HG03378 (cell line): ENCODE results near the gene CDC42SE2.
"Not testable (repeated sequence)": the region's sequence is repeated elsewhere in the genome, so short reads cannot be mapped to it uniquely, and the experiment has no call there.

Source experiments
- ATAC-seq: cut with Tn5 transposase; IDR thresholded peaks from one replicate; pipeline ENCODE4 v1.9.1; 2021; ENCODE audit warnings: mild to moderate bottlenecking, moderate library complexity; ENCODE audit not compliant: unreplicated experiment

The CDC42SE2 gene

GRCh38 chr5:131277447-131277846 lies 13.6 kb downstream of the CDC42SE2 start:
- no peak for ATAC-seq

GRCh38 chr5:131277875-131278740 lies 14.3 kb downstream of the CDC42SE2 start:
- ATAC-seq: no peak

DNA sequence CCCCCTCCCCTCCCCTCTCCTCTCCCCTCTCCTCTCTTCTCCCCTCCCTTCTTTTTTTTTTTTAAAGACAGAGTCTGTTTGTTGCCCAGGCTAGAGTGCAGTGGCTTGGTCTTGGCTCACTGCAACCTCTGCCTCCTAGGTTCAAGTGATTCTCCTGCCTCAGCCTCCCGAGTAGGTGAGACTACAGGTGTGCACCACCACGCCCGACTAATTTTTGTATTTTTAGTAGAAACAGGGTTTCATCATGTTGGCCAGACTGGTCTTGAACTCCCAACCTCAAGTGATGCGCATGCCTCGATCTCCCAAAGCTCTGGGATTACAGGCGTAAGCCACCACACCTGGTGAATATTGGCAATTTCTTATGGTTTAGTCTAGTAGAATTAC lies 14.9 kb downstream of the CDC42SE2 start:
- not testable (repeated sequence) for ATAC-seq

GRCh38 chr5:131279204-131279603 lies 15.4 kb downstream of the CDC42SE2 start:
- ATAC-seq: peak; percentile 27

GRCh38 chr5:131280417-131280816 lies 16.6 kb downstream of the CDC42SE2 start:
- ATAC-seq: no peak

DNA sequence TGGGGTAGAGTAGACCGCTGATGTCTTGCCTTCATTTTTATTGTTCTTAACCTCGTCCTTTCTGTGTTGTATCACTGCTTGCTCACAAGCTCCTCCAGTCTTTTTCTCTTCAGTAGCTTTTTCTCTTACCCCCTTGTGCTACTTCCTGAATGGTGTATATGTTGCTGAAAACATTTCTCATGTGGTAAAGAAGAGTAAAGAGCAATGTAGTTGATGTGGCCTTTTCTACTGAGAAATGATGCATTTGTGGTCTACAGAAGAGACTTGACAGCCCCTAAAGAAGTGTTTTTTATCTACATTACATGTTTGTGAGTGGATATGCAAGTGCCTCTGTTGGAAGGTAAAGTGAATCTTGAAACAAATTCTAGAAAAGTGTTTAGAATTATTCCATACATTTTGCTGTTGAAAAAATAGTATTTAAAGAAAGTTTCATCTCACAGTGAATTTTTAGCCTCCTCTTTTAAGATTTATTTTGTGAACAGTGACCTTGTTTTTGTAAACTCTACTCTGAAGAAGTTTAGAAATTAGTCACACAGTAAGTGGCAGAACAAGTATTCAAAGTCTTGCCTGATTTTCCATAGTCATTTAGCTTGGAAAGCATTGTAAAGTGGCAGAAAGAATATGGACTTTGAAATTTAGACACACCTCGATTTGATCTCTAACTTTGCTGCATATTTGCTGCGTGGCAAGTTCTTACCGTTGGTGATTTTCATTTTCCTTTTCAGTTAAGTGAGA lies 17.4 kb downstream of the CDC42SE2 start:
- ATAC-seq: peak; percentile 47

DNA sequence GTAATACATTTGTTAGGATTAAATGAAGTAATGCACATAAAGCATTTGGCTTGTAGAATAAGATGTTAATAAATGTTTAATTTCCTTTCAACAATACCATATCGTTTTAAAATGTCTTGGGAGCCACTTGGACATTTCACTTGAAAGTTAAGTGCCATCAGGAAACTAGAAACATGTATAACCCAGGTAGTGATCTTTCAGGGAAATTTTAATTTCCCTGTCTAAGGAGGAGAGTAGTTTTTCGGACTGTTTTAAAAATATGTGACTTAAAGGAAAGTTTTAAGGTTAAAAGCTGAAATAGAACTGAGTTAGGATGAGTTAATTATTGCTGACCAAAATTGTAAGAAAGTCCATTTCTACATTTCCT lies 18.0 kb downstream of the CDC42SE2 start:
- ATAC-seq: no peak

GRCh38 chr5:131282235-131282634 lies 18.4 kb downstream of the CDC42SE2 start:
- ATAC-seq: no peak

DNA sequence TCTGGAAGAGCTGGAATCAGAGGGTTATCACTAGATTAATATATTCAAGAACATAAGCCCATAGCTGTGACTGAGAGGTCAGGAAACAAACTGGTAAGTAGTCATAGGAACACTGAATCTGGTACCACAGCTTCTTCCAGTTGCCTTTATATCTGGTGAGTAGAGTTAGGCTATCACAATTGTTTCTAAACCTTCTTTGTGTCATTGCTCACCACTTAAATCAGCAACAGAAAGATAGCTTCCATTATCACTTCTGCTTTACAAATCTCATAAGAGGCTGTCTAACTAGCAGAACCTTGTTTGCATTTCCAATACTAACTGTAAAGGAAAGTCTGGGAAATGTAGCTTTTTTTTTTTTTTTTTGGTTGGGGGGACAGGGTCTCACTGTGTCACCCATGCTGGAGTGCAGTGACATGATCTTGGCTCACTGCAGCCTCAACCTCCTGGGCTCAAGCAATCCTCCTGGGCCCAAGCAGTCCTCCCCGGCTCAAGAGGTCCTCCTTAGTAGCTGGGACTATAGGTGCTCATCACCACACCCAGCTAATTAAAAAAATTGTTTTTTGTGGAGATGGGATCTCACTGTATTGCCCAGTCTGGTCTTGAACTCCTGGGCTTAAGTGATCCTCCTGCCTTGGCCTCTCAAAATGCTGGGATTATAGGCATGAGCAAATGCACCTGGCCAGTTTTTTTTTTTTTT lies 22.0 kb downstream of the CDC42SE2 start:
- ATAC-seq: peak; percentile 26

- no peak for ATAC-seq
These were observed 22.5 kb downstream of the CDC42SE2 start for GRCh38 chr5:131286400-131286715.

DNA sequence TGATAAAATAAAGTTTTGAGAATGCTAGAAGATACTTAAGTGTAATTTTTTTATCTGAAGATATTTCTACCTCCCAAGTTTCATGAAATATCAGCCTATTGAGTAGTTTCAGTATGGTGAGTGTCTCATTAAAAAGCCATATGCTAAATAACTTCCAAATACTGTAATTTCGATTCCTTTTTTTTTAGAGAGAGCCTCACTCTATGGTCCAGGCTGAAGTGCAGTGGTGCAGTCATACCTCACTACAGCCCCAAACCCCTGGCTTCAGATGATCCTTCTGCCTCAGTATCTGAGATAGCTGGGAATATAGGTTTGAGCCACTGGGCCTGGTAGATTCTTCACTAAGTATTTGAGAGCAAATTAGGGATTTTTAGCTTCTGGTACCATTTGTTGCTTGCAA lies 24.5 kb downstream of the CDC42SE2 start:
- ATAC-seq: no peak

DNA sequence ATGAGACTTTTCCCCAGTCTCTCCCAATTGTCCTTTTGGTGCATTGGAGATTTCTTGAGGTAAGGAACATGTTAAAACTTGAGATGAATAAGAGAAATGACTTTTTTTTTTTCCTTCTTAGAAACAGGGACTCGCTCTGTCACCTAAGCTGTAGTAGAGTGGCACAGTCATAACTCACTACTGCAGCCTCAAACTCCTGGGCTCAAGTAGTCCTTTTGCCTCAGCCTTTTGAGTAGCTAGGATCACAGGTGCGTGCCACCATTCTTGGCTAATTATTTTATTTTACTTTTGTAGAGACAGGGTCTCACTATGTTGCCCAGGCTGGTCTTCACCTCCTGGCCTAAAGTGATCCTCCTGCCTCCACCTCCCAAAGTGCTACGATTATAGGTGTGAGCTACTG lies 25.9 kb downstream of the CDC42SE2 start:
- peak; percentile 51 for ATAC-seq

GRCh38 chr5:131296213-131296672 lies 32.4 kb downstream of the CDC42SE2 start:
- no peak for ATAC-seq

- ATAC-seq: no peak
These were observed 34.0 kb downstream of the CDC42SE2 start for GRCh38 chr5:131297886-131298285.

DNA sequence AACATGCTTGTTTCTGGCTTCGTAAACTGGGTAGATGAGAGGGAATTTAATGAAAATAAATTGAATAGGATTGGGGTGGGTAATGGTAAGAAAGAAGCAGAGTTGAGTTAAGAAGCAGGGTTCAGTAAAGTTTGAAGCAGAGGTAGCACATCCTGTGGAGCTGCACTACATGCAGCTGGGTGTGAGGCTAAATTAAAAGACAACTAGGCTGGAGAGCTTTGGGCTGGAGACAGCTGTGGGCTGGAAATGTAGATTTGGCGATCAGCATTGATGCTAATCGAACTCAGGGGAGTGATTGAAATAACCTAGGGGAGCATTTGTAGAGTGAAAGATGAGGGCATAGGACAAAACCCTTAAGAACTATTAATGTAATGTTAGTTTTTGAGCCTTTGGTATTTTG lies 35.6 kb downstream of the CDC42SE2 start:
- ATAC-seq: no peak

GRCh38 chr5:131302506-131302905 lies 38.7 kb downstream of the CDC42SE2 start:
- ATAC-seq: no peak

DNA sequence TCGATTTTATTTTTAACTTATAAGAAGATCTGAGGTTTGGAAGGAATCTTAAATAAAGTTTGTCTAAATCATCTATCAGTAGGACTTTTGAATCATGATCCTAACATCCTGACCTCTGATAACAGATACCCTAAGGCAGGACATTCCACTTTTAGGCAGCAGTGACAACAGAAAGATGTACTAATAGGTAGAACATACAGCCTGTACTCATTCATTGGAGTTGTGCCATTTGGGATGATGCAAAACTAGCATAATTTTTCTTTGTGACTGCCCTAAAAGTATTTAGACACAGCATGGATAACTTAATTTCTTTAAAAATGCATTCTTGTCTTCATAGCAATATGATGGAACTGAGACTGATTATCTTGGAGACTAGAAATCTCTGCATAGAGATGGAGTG lies 39.7 kb downstream of the CDC42SE2 start:
- ATAC-seq: no peak

- ATAC-seq: no peak
These were observed 40.6 kb downstream of the CDC42SE2 start for GRCh38 chr5:131304414-131304813.

- ATAC-seq: no peak
These were observed 41.4 kb downstream of the CDC42SE2 start for GRCh38 chr5:131305138-131305689.

GRCh38 chr5:131305906-131306305 lies 42.1 kb downstream of the CDC42SE2 start:
- no peak for ATAC-seq

- not testable (repeated sequence) for ATAC-seq
These were observed 48.5 kb downstream of the CDC42SE2 start for GRCh38 chr5:131312235-131312772.
